Ishikawa (cell line): ENCODE data around the gene TBC1D32.

ENCODE experiments used
- CEBPB ChIP-seq: IDR thresholded peaks from 2 replicates; pipeline ENCODE4 v1.6.1; 2012
- CREB1 ChIP-seq: IDR thresholded peaks from 2 replicates; pipeline ENCODE4 v1.6.1; 2012; ENCODE audit warnings: low read depth
- EGR1 ChIP-seq: IDR thresholded peaks from 2 replicates; pipeline ENCODE4 v1.6.1; 2012
- EP300 ChIP-seq: IDR thresholded peaks from 2 replicates; pipeline ENCODE4 v1.6.1; 2012; ENCODE audit warnings: borderline replicate concordance
- FOXM1 ChIP-seq: IDR thresholded peaks from 2 replicates; pipeline ENCODE4 v1.6.1; 2012; ENCODE audit warnings: low read depth, borderline replicate concordance
- MAX ChIP-seq: IDR thresholded peaks from 2 replicates; pipeline ENCODE4 v1.6.1; 2012
- NFIC ChIP-seq: IDR thresholded peaks from 2 replicates; pipeline ENCODE4 v1.6.1; 2012
- RAD21 ChIP-seq: IDR thresholded peaks from 2 replicates; pipeline ENCODE4 v1.6.1; 2012; ENCODE audit warnings: low read depth
- REST ChIP-seq: IDR thresholded peaks from 2 replicates; pipeline ENCODE4 v1.6.1; 2012; ENCODE audit warnings: low read depth, mild to moderate bottlenecking
- TAF1 ChIP-seq: IDR thresholded peaks from 2 replicates; pipeline ENCODE4 v1.6.1; 2012; ENCODE audit warnings: low read depth, mild to moderate bottlenecking
- TCF12 ChIP-seq: IDR thresholded peaks from 2 replicates; pipeline ENCODE4 v1.6.1; 2012; ENCODE audit warnings: low read depth
- TEAD4 ChIP-seq: IDR thresholded peaks from 2 replicates; pipeline ENCODE4 v1.6.1; 2012
- USF1 ChIP-seq: IDR thresholded peaks from 2 replicates; pipeline ENCODE4 v1.6.1; 2012
- YY1 ChIP-seq: IDR thresholded peaks from 2 replicates; pipeline ENCODE4 v1.6.1; 2012; ENCODE audit warnings: low read depth
- ZBTB7A ChIP-seq: IDR thresholded peaks from 2 replicates; pipeline ENCODE4 v1.6.1; 2012; ENCODE audit warnings: low read depth

Gene TBC1D32

GRCh38 chr6:121335087-121336008 is 1.1 kb upstream of the TBC1D32 start:
- TF ChIP-seq FOXM1 (no peak), NFIC (no peak), ZBTB7A (no peak), EGR1 (no peak), EP300 (no peak), REST (no peak)

- TF ChIP-seq FOXM1 = no peak
- TF ChIP-seq TAF1 = no peak
- no peak for TF ChIP-seq ZBTB7A
- no peak for TF ChIP-seq CEBPB
- TF ChIP-seq YY1 = no peak
- TF ChIP-seq MAX = no peak
- TF ChIP-seq NFIC = no peak
- no peak for TF ChIP-seq EP300
- no peak for TF ChIP-seq EGR1
- no peak for TF ChIP-seq TEAD4
- no peak for TF ChIP-seq TCF12
- TF ChIP-seq CREB1 = no peak
- TF ChIP-seq RAD21 = no peak
- no peak for TF ChIP-seq USF1
- no peak for TF ChIP-seq REST
Measured at GRCh38 chr6:121333196-121333595, 1.1 kb downstream of the TBC1D32 start.

GRCh38 chr6:121330516-121330915 is 3.8 kb downstream of the TBC1D32 start:
- TF ChIP-seq RAD21 (no peak), EP300 (no peak), USF1 (no peak), REST (no peak), FOXM1 (no peak), CREB1 (no peak), TAF1 (no peak), CEBPB (no peak), YY1 (no peak), EGR1 (no peak), MAX (no peak), TCF12 (no peak), NFIC (no peak), ZBTB7A (no peak)

GRCh38 chr6:121321282-121321681 is 13.0 kb downstream of the TBC1D32 start:
- TF ChIP-seq USF1 (no peak), TAF1 (no peak), EP300 (no peak), MAX (no peak), EGR1 (no peak), CEBPB (no peak), CREB1 (no peak), FOXM1 (no peak), NFIC (no peak), ZBTB7A (no peak), TCF12 (no peak), TEAD4 (no peak), RAD21 (no peak), REST (no peak)
